Testis (tissue), 2 donors: Measurements from ENCODE around the gene KMT5C.

Source experiments
- POLR2A ChIP-seq: fragments of 450-650 bp; IDR thresholded peaks from one replicate; pipeline ENCODE4 v1.6.1; 2017; ENCODE audit warnings: antibody characterized with exemption, mild to moderate bottlenecking, moderate library complexity
- TF ChIP-seq, protein P1 (sequence below), 3 experiments: fragments of 450-650 bp in 2 of 3; fragments of 200-600 bp in 1 of 3; sonication (generic) in 1 of 3; IDR thresholded peaks; one replicate each; pipeline ENCODE4 v1.5.1; 2016 to 2019; ENCODE audit warnings: antibody characterized with exemption in 3 of 3, mild to moderate bottlenecking in 2 of 3, moderate library complexity in 1 of 3

GRCh38 chr19:55315956-55316525, 23.6 kb upstream of the KMT5C start:
- no peak for TF ChIP-seq POLR2A
- TF ChIP-seq, protein P1, sequence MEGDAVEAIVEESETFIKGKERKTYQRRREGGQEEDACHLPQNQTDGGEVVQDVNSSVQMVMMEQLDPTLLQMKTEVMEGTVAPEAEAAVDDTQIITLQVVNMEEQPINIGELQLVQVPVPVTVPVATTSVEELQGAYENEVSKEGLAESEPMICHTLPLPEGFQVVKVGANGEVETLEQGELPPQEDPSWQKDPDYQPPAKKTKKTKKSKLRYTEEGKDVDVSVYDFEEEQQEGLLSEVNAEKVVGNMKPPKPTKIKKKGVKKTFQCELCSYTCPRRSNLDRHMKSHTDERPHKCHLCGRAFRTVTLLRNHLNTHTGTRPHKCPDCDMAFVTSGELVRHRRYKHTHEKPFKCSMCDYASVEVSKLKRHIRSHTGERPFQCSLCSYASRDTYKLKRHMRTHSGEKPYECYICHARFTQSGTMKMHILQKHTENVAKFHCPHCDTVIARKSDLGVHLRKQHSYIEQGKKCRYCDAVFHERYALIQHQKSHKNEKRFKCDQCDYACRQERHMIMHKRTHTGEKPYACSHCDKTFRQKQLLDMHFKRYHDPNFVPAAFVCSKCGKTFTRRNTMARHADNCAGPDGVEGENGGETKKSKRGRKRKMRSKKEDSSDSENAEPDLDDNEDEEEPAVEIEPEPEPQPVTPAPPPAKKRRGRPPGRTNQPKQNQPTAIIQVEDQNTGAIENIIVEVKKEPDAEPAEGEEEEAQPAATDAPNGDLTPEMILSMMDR (IDR thresholded peaks at IDR 0.05), result no peak
